GM12891 (cell line): Measurements from ENCODE around the gene SEZ6.

Source experiments
- DNase-seq: peaks from one replicate; pipeline ENCODE4 v3.0.0; 2011; ENCODE audit warnings: low spot score; ENCODE audit not compliant: insufficient read length
- FAIRE-seq: peaks from 2 replicates; lab custom pipeline; 2011; peaks lifted over from hg19 to GRCh38; lab: Jason Lieb, UNC
- PAX5 ChIP-seq: IDR thresholded peaks from 2 replicates; pipeline ENCODE4 v1.6.1; 2011; ENCODE audit warnings: low read length, moderate library complexity, mild to moderate bottlenecking; ENCODE audit not compliant: insufficient read depth, severe bottlenecking
- POLR2A ChIP-seq: IDR thresholded peaks from 2 replicates; pipeline ENCODE4 v1.6.1; 2011; ENCODE audit warnings: low read depth, low read length, control low read depth
- POLR2AphosphoS5 ChIP-seq: IDR thresholded peaks from 2 replicates; pipeline ENCODE4 v1.6.1; 2011; ENCODE audit warnings: low read depth, low read length, control low read depth
- POU2F2 ChIP-seq: IDR thresholded peaks from 2 replicates; pipeline ENCODE4 v1.6.1; 2011; ENCODE audit warnings: low read depth, mild to moderate bottlenecking, control low read depth, low read length, moderate library complexity
- SPI1 ChIP-seq: IDR thresholded peaks from 2 replicates; pipeline ENCODE4 v1.6.1; 2011; ENCODE audit warnings: low read depth, low read length, control low read depth
- TAF1 ChIP-seq: IDR thresholded peaks from 2 replicates; pipeline ENCODE4 v1.6.1; 2011; ENCODE audit warnings: low read depth, low read length, control low read depth

Gene SEZ6

GRCh38 chr17:29020576-29020975, 14.7 kb upstream of the SEZ6 start:
- FAIRE-seq: no peak
- TF ChIP-seq POLR2A: no peak
- TF ChIP-seq PAX5: no peak
- TF ChIP-seq POLR2AphosphoS5: no peak
- TF ChIP-seq SPI1: no peak
- no peak for TF ChIP-seq TAF1
- TF ChIP-seq POU2F2: no peak
- DNase-seq: no peak

- no peak for TF ChIP-seq PAX5
- TF ChIP-seq TAF1: no peak
- no peak for TF ChIP-seq POLR2AphosphoS5
- no peak for TF ChIP-seq POLR2A
- no peak for TF ChIP-seq SPI1
- TF ChIP-seq POU2F2: no peak
- FAIRE-seq (peak; percentile 62), DNase-seq (no peak)
Observed at GRCh38 chr17:29019475-29020181, 13.8 kb upstream of the SEZ6 start.

- FAIRE-seq: no peak
- DNase-seq: no peak
- TF ChIP-seq SPI1: peak; percentile 17; the same call in 1 of the 2 replicates
- TF ChIP-seq TAF1: no peak
Observed at GRCh38 chr17:29018788-29019474, 13.1 kb upstream of the SEZ6 start.

GRCh38 chr17:29016345-29017210, 10.7 kb upstream of the SEZ6 start:
- no peak for TF ChIP-seq POLR2A
- no peak for TF ChIP-seq TAF1
- TF ChIP-seq POLR2AphosphoS5: no peak
- no peak for TF ChIP-seq PAX5
- no peak for TF ChIP-seq POU2F2
- DNase-seq (no peak), FAIRE-seq (no peak)

GRCh38 chr17:29014716-29015115, 8.9 kb upstream of the SEZ6 start:
- TF ChIP-seq PAX5: no peak
- no peak for TF ChIP-seq POLR2AphosphoS5
- no peak for TF ChIP-seq TAF1
- no peak for TF ChIP-seq POLR2A
- TF ChIP-seq SPI1: no peak
- TF ChIP-seq POU2F2: no peak
- no peak for DNase-seq
- FAIRE-seq: no peak

GRCh38 chr17:29012535-29012934, 6.7 kb upstream of the SEZ6 start:
- FAIRE-seq (no peak), DNase-seq (no peak)
- TF ChIP-seq PAX5: no peak
- no peak for TF ChIP-seq SPI1
- no peak for TF ChIP-seq POLR2A
- no peak for TF ChIP-seq POU2F2
- TF ChIP-seq POLR2AphosphoS5: no peak
- TF ChIP-seq TAF1: no peak

- TF ChIP-seq TAF1 (no peak), SPI1 (no peak), POLR2AphosphoS5 (no peak), PAX5 (no peak), POLR2A (no peak)
- DNase-seq: no peak
- no peak for FAIRE-seq
Observed at GRCh38 chr17:29010586-29010985, 4.8 kb upstream of the SEZ6 start.

GRCh38 chr17:29010129-29010528, 4.3 kb upstream of the SEZ6 start:
- DNase-seq (no peak), FAIRE-seq (no peak)
- TF ChIP-seq POLR2AphosphoS5 (no peak), POLR2A (no peak), SPI1 (no peak), POU2F2 (no peak), TAF1 (no peak), PAX5 (no peak)

- FAIRE-seq (no peak), DNase-seq (no peak)
- TF ChIP-seq POLR2A (no peak), POLR2AphosphoS5 (no peak), TAF1 (no peak), PAX5 (no peak), SPI1 (no peak), POU2F2 (no peak)
Observed at GRCh38 chr17:29008591-29008990, 2.8 kb upstream of the SEZ6 start.
